ENCODE data around the gene TMEM17. TPM values are rescaled to one million over a fixed set of nuclear protein-coding genes. Genes with fewer than 3 reads are reported as not detected.

TMEM17 gene
- total RNA-seq, 1 experiment from 2014 or later = 3.2 TPM

- Histone ChIP-seq H3K4me1 (ENCODE audit: control insufficient read depth in 1 of 2, insufficient read depth in 2 of 2, low read length in 2 of 2) (peaks cover 1 to 7% of the 10 kb centered on the region in 2 experiments; a peak in 3 of 4 replicates), H3K36me3 (ENCODE audit: control insufficient read depth in 1 of 2, insufficient read depth in 2 of 2, low read length in 2 of 2) (no peaks in the 10 kb centered on the region), H3K27ac (ENCODE audit: low read depth, low read length) (no peak overlapping the region), H3K9ac (ENCODE audit: low read length) (no peak overlapping the region), H4K20me1 (ENCODE audit: insufficient read depth) (no peaks in the 10 kb centered on the region), H3K4me2 (ENCODE audit: low read length) (no peak overlapping the region), H3K79me2 (ENCODE audit: insufficient read depth, low read length) (no peaks in the 10 kb centered on the region), H3K9me2 (ENCODE audit: insufficient read depth) (no peaks in the 10 kb centered on the region), H3K27me3 (ENCODE audit: insufficient read depth, low read length) (no peaks in the 10 kb centered on the region), H2AFZ (ENCODE audit: low read depth, low read length, poor library complexity, severe bottlenecking) (no peak overlapping the region), H3K4me3 (replicated peaks in 1 of 2; ENCODE audit: low read depth in 1 of 2, low read length in 2 of 2) (no peak overlapping the region), H3K9me3 (ENCODE audit: control insufficient read depth in 1 of 2, insufficient read depth in 1 of 2, low read depth in 1 of 2, low read length in 2 of 2) (no peaks in the 10 kb centered on the region)
- CTCF ChIA-PET = no interaction called here
- intact Hi-C loops (cut with micrococcal nuclease) = no loop called here
- DNase-seq (ENCODE audit: low read depth, low spot score) (no peak), ATAC-seq (no peak)
- RAD21 ChIA-PET (ENCODE audit: low non-redundant PET in 1 of 2, low total read pairs in 2 of 2, uncharacterized antibody in 2 of 2, unreplicated experiment in 2 of 2) = no interaction called here
- POLR2A ChIA-PET = no interaction called here
- BruUV-seq (replicated peaks) = no TSS peak
- no peak for TF ChIP-seq ZFX (IDR thresholded peaks at IDR 0.05)
- TF ChIP-seq YY1 (IDR thresholded peaks at IDR 0.05; ENCODE audit: extremely low read depth, insufficient replicate concordance, low read depth, low read length) = no peak
- TF ChIP-seq JUND (IDR thresholded peaks at IDR 0.05) = no peak
- TF ChIP-seq POLR2A (IDR thresholded peaks at IDR 0.05; ENCODE audit: borderline replicate concordance, extremely low read depth, insufficient read depth, insufficient read length) = no peak
- no peak for TF ChIP-seq EZH2phosphoT487 (IDR thresholded peaks at IDR 0.05; ENCODE audit: borderline replicate concordance)
- TF ChIP-seq RAD21 (IDR thresholded peaks at IDR 0.05; ENCODE audit: low read depth) = no peak
- TF ChIP-seq ZNF274 (IDR thresholded peaks at IDR 0.05; ENCODE audit: low read depth, low read length) = no peak
- no peak for TF ChIP-seq EGR1 (IDR thresholded peaks at IDR 0.05; ENCODE audit: low read depth)
- TF ChIP-seq EZH2 (IDR thresholded peaks at IDR 0.05) = no peak
- no peak for TF ChIP-seq SIN3A (IDR thresholded peaks at IDR 0.05; ENCODE audit: low read depth)
- TF ChIP-seq REST (IDR thresholded peaks at IDR 0.05; ENCODE audit: low read depth) = no peak
Measured at GRCh38 chr2:62511636-62512035, 5.6 kb upstream of the TMEM17 start.
